Measurements from ENCODE around the gene LALBA. TPM values are rescaled to one million over a fixed set of nuclear protein-coding genes. Genes with fewer than 3 reads are reported as not detected.

Gene LALBA
- total and polyA plus RNA-seq, 9 of the 15 experiments (the other 6 are each of a cell fraction or from before 2014, with no cell fraction given) = 0.21 TPM; not detected in 8

DNA sequence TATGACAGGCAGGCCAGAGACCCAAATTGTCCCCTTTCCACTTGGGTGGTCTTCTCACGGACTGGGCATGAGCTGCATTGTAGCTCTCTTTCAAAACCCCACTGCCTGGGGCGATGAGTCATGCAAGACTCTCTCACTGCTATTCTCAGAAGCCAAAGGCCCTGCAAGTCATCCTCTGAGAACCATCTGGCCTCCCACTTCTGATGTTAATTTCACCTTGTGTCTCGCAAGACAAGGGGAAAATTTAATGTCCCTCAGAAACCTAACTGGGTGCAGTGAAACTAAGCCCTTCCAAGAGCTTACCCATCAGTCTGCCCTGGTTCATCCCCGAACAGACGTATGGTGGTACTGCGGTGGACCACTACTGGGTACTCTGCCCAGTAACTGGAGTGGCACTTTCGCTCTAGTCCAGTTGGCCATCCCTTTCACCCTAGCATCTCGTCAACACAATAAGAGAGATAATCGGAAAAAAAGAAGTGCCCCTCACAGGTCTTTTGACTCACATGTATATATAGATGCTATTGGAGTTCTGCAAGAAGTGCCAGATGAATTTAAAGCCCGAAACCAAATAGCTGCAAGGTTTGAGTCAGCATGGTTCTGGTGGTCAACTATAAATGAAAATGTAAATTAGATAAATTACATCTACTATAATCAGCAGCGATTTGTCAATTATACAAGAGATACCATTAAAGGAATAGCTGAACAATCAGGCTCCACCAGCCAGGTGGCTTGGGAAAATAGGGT is 31.3 kb upstream of the LALBA start (continued):
- TF ChIP-seq, protein P1, sequence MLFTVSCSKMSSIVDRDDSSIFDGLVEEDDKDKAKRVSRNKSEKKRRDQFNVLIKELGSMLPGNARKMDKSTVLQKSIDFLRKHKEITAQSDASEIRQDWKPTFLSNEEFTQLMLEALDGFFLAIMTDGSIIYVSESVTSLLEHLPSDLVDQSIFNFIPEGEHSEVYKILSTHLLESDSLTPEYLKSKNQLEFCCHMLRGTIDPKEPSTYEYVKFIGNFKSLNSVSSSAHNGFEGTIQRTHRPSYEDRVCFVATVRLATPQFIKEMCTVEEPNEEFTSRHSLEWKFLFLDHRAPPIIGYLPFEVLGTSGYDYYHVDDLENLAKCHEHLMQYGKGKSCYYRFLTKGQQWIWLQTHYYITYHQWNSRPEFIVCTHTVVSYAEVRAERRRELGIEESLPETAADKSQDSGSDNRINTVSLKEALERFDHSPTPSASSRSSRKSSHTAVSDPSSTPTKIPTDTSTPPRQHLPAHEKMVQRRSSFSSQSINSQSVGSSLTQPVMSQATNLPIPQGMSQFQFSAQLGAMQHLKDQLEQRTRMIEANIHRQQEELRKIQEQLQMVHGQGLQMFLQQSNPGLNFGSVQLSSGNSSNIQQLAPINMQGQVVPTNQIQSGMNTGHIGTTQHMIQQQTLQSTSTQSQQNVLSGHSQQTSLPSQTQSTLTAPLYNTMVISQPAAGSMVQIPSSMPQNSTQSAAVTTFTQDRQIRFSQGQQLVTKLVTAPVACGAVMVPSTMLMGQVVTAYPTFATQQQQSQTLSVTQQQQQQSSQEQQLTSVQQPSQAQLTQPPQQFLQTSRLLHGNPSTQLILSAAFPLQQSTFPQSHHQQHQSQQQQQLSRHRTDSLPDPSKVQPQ (CRISPR knock-in tag; IDR thresholded peaks at IDR 0.05; ENCODE audit: borderline replicate concordance) = no peak
- TF ChIP-seq NR2C2 (CRISPR knock-in tag; IDR thresholded peaks at IDR 0.05) = no peak
- 0 out of 2 replicates have a peak, but pooled peaks have one; percentile 37 for TF ChIP-seq NR2C2 (tag; IDR thresholded peaks at IDR 0.05)
- no peak for TF ChIP-seq TAL1 (IDR thresholded peaks at IDR 0.05)
- 0 out of 4 replicates have a peak, but pooled peaks of 1 of the 2 experiments have one; percentile 30 for TF ChIP-seq MAZ (CRISPR knock-in tag; conservative IDR thresholded peaks at IDR 0.05 in 1 of 2, IDR thresholded peaks at IDR 0.05 in 1 of 2)
- TF ChIP-seq RCOR1 (IDR thresholded peaks at IDR 0.05; ENCODE audit: borderline replicate concordance in 1 of 2, low read depth in 2 of 2, low read length in 2 of 2) = peak in 1 of 2 experiments; percentile 58; a peak in 1 of 4 replicates
- TF ChIP-seq, protein P2, sequence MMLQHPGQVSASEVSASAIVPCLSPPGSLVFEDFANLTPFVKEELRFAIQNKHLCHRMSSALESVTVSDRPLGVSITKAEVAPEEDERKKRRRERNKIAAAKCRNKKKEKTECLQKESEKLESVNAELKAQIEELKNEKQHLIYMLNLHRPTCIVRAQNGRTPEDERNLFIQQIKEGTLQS (IDR thresholded peaks at IDR 0.05) = peak; percentile 94
- TF ChIP-seq, protein P2 (CRISPR knock-in tag; conservative IDR thresholded peaks at IDR 0.05) = no peak; the same call in 1 of the 2 replicates
- no peak for TF ChIP-seq ZNF668 (CRISPR knock-in tag; IDR thresholded peaks at IDR 0.05)
- peak; percentile 71 for TF ChIP-seq MAFG (tag; conservative IDR thresholded peaks at IDR 0.05)
- peak; percentile 76 for TF ChIP-seq SMARCE1 (IDR thresholded peaks at IDR 0.05)
- TF ChIP-seq CTBP1 (IDR thresholded peaks at IDR 0.05; ENCODE audit: borderline replicate concordance) = 0 out of 2 replicates have a peak, but pooled peaks have one; percentile 33
- TF ChIP-seq RB1 (IDR thresholded peaks at IDR 0.05; ENCODE audit: low read depth) = no peak
- no peak for TF ChIP-seq RBM25 (IDR thresholded peaks at IDR 0.05; ENCODE audit: low read depth, low read length, severe bottlenecking)
- TF ChIP-seq, protein P3, sequence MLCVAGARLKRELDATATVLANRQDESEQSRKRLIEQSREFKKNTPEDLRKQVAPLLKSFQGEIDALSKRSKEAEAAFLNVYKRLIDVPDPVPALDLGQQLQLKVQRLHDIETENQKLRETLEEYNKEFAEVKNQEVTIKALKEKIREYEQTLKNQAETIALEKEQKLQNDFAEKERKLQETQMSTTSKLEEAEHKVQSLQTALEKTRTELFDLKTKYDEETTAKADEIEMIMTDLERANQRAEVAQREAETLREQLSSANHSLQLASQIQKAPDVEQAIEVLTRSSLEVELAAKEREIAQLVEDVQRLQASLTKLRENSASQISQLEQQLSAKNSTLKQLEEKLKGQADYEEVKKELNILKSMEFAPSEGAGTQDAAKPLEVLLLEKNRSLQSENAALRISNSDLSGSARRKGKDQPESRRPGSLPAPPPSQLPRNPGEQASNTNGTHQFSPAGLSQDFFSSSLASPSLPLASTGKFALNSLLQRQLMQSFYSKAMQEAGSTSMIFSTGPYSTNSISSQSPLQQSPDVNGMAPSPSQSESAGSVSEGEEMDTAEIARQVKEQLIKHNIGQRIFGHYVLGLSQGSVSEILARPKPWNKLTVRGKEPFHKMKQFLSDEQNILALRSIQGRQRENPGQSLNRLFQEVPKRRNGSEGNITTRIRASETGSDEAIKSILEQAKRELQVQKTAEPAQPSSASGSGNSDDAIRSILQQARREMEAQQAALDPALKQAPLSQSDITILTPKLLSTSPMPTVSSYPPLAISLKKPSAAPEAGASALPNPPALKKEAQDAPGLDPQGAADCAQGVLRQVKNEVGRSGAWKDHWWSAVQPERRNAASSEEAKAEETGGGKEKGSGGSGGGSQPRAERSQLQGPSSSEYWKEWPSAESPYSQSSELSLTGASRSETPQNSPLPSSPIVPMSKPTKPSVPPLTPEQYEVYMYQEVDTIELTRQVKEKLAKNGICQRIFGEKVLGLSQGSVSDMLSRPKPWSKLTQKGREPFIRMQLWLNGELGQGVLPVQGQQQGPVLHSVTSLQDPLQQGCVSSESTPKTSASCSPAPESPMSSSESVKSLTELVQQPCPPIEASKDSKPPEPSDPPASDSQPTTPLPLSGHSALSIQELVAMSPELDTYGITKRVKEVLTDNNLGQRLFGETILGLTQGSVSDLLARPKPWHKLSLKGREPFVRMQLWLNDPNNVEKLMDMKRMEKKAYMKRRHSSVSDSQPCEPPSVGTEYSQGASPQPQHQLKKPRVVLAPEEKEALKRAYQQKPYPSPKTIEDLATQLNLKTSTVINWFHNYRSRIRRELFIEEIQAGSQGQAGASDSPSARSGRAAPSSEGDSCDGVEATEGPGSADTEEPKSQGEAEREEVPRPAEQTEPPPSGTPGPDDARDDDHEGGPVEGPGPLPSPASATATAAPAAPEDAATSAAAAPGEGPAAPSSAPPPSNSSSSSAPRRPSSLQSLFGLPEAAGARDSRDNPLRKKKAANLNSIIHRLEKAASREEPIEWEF (CRISPR knock-in tag; IDR thresholded peaks at IDR 0.05) = no peak
- peak; percentile 85 for TF ChIP-seq SMARCA4 (IDR thresholded peaks at IDR 0.05)
- TF ChIP-seq ZNF444 (CRISPR knock-in tag; IDR thresholded peaks at IDR 0.05) = no peak
- TF ChIP-seq ZBTB8A (IDR thresholded peaks at IDR 0.05; ENCODE audit: partially characterized antibody) = no peak
